ENCODE results near the gene GPR108. TPM values are rescaled to one million over a fixed set of nuclear protein-coding genes. Genes with fewer than 3 reads are reported as not detected.
"Not testable (repeated sequence)": the region's sequence is repeated elsewhere in the genome, so short reads cannot be mapped to it uniquely, and the experiment has no call there.

The GPR108 gene
- total RNA-seq, 2 experiments from 2014 or later, result 63.2 to 88.3 TPM

- no peak for TF ChIP-seq EZH2phosphoT487 (IDR thresholded peaks at IDR 0.05; ENCODE audit: borderline replicate concordance, low read depth, low read length)
- TF ChIP-seq, protein P1, sequence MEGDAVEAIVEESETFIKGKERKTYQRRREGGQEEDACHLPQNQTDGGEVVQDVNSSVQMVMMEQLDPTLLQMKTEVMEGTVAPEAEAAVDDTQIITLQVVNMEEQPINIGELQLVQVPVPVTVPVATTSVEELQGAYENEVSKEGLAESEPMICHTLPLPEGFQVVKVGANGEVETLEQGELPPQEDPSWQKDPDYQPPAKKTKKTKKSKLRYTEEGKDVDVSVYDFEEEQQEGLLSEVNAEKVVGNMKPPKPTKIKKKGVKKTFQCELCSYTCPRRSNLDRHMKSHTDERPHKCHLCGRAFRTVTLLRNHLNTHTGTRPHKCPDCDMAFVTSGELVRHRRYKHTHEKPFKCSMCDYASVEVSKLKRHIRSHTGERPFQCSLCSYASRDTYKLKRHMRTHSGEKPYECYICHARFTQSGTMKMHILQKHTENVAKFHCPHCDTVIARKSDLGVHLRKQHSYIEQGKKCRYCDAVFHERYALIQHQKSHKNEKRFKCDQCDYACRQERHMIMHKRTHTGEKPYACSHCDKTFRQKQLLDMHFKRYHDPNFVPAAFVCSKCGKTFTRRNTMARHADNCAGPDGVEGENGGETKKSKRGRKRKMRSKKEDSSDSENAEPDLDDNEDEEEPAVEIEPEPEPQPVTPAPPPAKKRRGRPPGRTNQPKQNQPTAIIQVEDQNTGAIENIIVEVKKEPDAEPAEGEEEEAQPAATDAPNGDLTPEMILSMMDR (conservative IDR thresholded peaks at IDR 0.05; ENCODE audit: low read length), result no peak
- ChIA-PET CTCF (ENCODE audit: unreplicated experiment) (interaction anchor here (0.5 kb wide), 1 partner anchor 247 kb away, joined by 3 read pairs; the partner anchor contains the start of gene TNFSF9), POLR2A (interaction anchor here (0.5 to 0.6 kb wide), 2 partner anchors 198 to 1197 kb away, joined by 3 read pairs; no protein-coding TSS in a partner anchor)
- Histone ChIP-seq H3K4me1 (ENCODE audit: insufficient read depth, low read length, poor library complexity, severe bottlenecking) (peaks cover 47% of the 10 kb centered on the region), H3K4me2 (ENCODE audit: low read length) (peak overlapping the region; percentile 45), H3K9me3 (ENCODE audit: low read length) (no peaks in the 10 kb centered on the region), H3K27ac (ENCODE audit: low read depth, low read length, poor library complexity, severe bottlenecking) (peak overlapping the region; percentile 13), H4K20me1 (ENCODE audit: insufficient read depth, low read length) (0 out of 2 replicates have a peak, but pooled peaks cover 7% of the 10 kb centered on the region), H3K4me3 (ENCODE audit: low read depth, low read length, poor library complexity, severe bottlenecking) (no peak overlapping the region), H3K79me2 (ENCODE audit: insufficient read depth, low read depth, low read length) (peaks cover 96% of the 10 kb centered on the region), H3K36me3 (ENCODE audit: insufficient read depth, low read length) (peaks cover 76% of the 10 kb centered on the region), H2AFZ (ENCODE audit: low read length) (no peak overlapping the region), H3K9me2 (ENCODE audit: insufficient read depth, low read length) (no peaks in the 10 kb centered on the region)
- peak; percentile 40 for DNase-seq (ENCODE audit: low spot score)
- intact Hi-C loops (cut with micrococcal nuclease; ENCODE audit: unreplicated experiment), result no loop called here
- BruUV-seq (replicated peaks), result no TSS peak
These were observed 41.0 kb upstream of the GPR108 start for GRCh38 chr19:6778386-6778785.

DNA sequence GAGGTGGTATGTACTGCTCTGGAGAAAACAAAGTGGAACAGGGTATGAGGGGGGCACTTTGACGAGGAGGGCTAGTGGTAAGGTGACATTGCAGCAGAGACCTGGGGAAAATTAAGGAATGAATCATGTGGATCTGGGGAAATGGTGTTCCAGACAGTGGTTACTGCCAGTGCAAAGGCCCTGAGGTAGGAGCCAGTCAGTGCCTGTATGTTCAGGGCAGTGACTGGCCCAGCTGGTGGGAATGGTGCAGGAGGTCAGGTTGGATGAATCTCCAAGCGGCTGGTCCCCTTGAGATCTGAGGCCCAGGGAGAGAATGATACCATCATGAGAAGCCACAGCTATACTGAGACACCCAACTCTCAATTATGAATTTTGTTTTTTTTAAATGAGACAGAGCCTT lies 40.1 kb upstream of the GPR108 start:
- Histone ChIP-seq H3K9me2 (ENCODE audit: insufficient read depth, low read length) (no peaks in the 10 kb centered on the region), H3K4me3 (ENCODE audit: low read depth, low read length, poor library complexity, severe bottlenecking) (no peak overlapping the region), H4K20me1 (ENCODE audit: insufficient read depth, low read length) (0 out of 2 replicates have a peak, but pooled peaks cover 7% of the 10 kb centered on the region), H3K4me1 (ENCODE audit: insufficient read depth, low read length, poor library complexity, severe bottlenecking) (peaks cover 47% of the 10 kb centered on the region), H3K27ac (ENCODE audit: low read depth, low read length, poor library complexity, severe bottlenecking) (no peak overlapping the region), H3K36me3 (ENCODE audit: insufficient read depth, low read length) (peaks cover 72% of the 10 kb centered on the region), H3K9me3 (ENCODE audit: low read length) (no peaks in the 10 kb centered on the region), H2AFZ (ENCODE audit: low read length) (no peak overlapping the region), H3K79me2 (ENCODE audit: insufficient read depth, low read depth, low read length) (peaks cover 93% of the 10 kb centered on the region), H3K4me2 (ENCODE audit: low read length) (peak overlapping the region; percentile 1; the same call in 1 of the 2 replicates)
- intact Hi-C loops (cut with micrococcal nuclease; ENCODE audit: unreplicated experiment), result no loop called here
- TF ChIP-seq, protein P1 (conservative IDR thresholded peaks at IDR 0.05; ENCODE audit: low read length), result no peak
- TF ChIP-seq EZH2phosphoT487 (IDR thresholded peaks at IDR 0.05; ENCODE audit: borderline replicate concordance, low read depth, low read length), result no peak
- BruUV-seq (replicated peaks), result no TSS peak
- POLR2A ChIA-PET, result no interaction called here
- CTCF ChIA-PET (ENCODE audit: unreplicated experiment), result no interaction called here
- DNase-seq (ENCODE audit: low spot score), result no peak

DNA sequence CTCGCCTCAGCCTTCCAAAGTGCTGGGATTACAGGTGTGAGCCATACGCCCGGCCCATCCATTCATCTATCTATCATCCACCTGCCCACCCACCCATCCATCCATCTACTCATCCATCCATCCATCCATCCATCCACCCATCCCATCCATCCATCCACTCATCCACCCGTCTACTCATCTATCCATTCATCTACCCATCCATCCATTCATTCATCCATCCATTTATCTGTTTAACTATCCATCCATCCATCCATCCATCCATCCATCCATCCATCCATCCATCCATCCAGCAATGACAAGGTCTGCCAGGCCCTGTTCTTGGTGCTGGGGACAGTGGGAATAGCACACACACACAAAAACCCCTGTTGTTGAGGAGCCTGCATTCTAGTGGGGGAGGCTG lies 39.6 kb upstream of the GPR108 start:
- Histone ChIP-seq H3K9me2 (ENCODE audit: insufficient read depth, low read length) (no peaks in the 10 kb centered on the region), H3K27ac (ENCODE audit: low read depth, low read length, poor library complexity, severe bottlenecking) (no peak overlapping the region), H3K79me2 (ENCODE audit: insufficient read depth, low read depth, low read length) (peaks cover 89% of the 10 kb centered on the region), H3K36me3 (ENCODE audit: insufficient read depth, low read length) (peaks cover 69% of the 10 kb centered on the region), H3K4me3 (ENCODE audit: low read depth, low read length, poor library complexity, severe bottlenecking) (no peak overlapping the region), H3K4me1 (ENCODE audit: insufficient read depth, low read length, poor library complexity, severe bottlenecking) (peaks cover 51% of the 10 kb centered on the region), H4K20me1 (ENCODE audit: insufficient read depth, low read length) (0 out of 2 replicates have a peak, but pooled peaks cover 7% of the 10 kb centered on the region), H3K9me3 (ENCODE audit: low read length) (no peaks in the 10 kb centered on the region), H2AFZ (ENCODE audit: low read length) (no peak overlapping the region), H3K4me2 (ENCODE audit: low read length) (peak overlapping the region; percentile 1; the same call in 1 of the 2 replicates)
- TF ChIP-seq EZH2phosphoT487 (IDR thresholded peaks at IDR 0.05; ENCODE audit: borderline replicate concordance, low read depth, low read length), result no peak
- TF ChIP-seq, protein P1 (conservative IDR thresholded peaks at IDR 0.05; ENCODE audit: low read length), result no peak
- TSS peak; percentile 40 for BruUV-seq (replicated peaks)
- POLR2A ChIA-PET, result no interaction called here
- intact Hi-C loops (cut with micrococcal nuclease; ENCODE audit: unreplicated experiment), result no loop called here
- CTCF ChIA-PET (ENCODE audit: unreplicated experiment), result no interaction called here
- DNase-seq (ENCODE audit: low spot score), result no peak

DNA sequence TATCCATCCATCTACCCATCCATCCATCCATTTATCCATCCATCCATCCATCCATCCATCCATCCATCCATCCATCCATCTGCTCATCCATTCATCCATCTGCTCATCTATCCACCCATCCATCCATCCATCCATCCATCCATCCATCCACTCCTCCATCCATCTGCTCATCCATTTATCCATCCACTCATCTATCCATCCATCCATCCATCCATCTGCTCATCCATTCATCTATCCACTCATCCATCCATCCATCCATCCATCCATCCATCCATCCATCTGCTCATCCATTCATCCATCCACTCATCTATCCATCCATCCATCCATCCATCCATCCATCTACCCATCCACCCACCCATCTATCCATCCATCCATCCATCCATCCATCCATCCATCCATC lies 38.7 kb upstream of the GPR108 start:
- H2AFZ ChIP-seq (ENCODE audit: low read length); H3K4me3 ChIP-seq (ENCODE audit: low read depth, low read length, poor library complexity, severe bottlenecking); DNase-seq (ENCODE audit: low spot score); H3K9me3 ChIP-seq (ENCODE audit: low read length); H3K27ac ChIP-seq (ENCODE audit: low read depth, low read length, poor library complexity, severe bottlenecking); BruUV-seq (replicated peaks); H3K4me2 ChIP-seq (ENCODE audit: low read length); H4K20me1 ChIP-seq (ENCODE audit: insufficient read depth, low read length); H3K9me2 ChIP-seq (ENCODE audit: insufficient read depth, low read length); POLR2A ChIA-PET; intact Hi-C loops (cut with micrococcal nuclease; ENCODE audit: unreplicated experiment): not testable (repeated sequence)
- Histone ChIP-seq H3K79me2 (ENCODE audit: insufficient read depth, low read depth, low read length) (peaks cover 79% of the 10 kb centered on the region), H3K36me3 (ENCODE audit: insufficient read depth, low read length) (peaks cover 60% of the 10 kb centered on the region), H3K4me1 (ENCODE audit: insufficient read depth, low read length, poor library complexity, severe bottlenecking) (peaks cover 51% of the 10 kb centered on the region)
- CTCF ChIA-PET (ENCODE audit: unreplicated experiment), result interaction anchor here (0.6 kb wide), 1 partner anchor 28 kb away, joined by 3 read pairs; no protein-coding TSS in a partner anchor
